Activated CD4-positive, alpha-beta memory T cell treated with anti-CD3 and anti-CD28 coated beads, Interleukin-2, amount 10 ng/mL, durations not matched to agents 7 days and 5 days (primary cell): ENCODE results near the gene NEB. TPM values are rescaled to one million over a fixed set of nuclear protein-coding genes. Genes with fewer than 3 reads are reported as not detected.

ENCODE experiments used
- total RNA-seq, 2 experiments: library from RNA; stranded (reverse); gene quantifications; one replicate each; pipeline ENCODE4 v1.2.3, GENCODE V29; 2021

The NEB gene
- total RNA-seq, 2 experiments from 2014 or later = 0.38 to 0.45 TPM

Other genes starting within 250 kb of the NEB start
- gene ARL5A, start 93.9 kb upstream of the NEB start, total RNA-seq = 10 to 100 TPM; 50.6 to 52.7 TPM